Right ventricle myocardium superior (tissue), 1 donor: ENCODE measurements around the gene COL6A3. TPM values are rescaled to one million over a fixed set of nuclear protein-coding genes. Genes with fewer than 3 reads are reported as not detected.

Experiments
- ATAC-seq: fragments of 200-7000 bp; cut with Tn5 transposase; one replicate; pipeline ENCODE4 v1.9.1; 2020; ENCODE audit warnings: mild to moderate bottlenecking; ENCODE audit not compliant: poor library complexity
- DNase-seq: peaks from one replicate; pipeline ENCODE4 v3.0.0-alpha.2; 2020
- intact Hi-C: fragments of 100-400 bp; cut with DNase I; formaldehyde crosslinking; loops from one replicate; pipeline ENCODE4 v1.11.2; 2022
- long read RNA-seq: library from polyadenylated mRNA; unstranded; transcript quantifications from one replicate; pipeline ENCODE4 v2.0.0, GENCODE V29; 2021
- total RNA-seq: library from RNA; stranded (reverse); fragmentation: NEBNext Ultra II Directional; extraction: Animal tissue kit (Norgen Biotek cat#: 25700); gene quantifications from one replicate; pipeline ENCODE4 v1.2.1, GENCODE V29; 2021
- donor health status: DM: no; HTN: yes; CAD: no; lungs with severe emphysema.

Gene COL6A3, protein sequence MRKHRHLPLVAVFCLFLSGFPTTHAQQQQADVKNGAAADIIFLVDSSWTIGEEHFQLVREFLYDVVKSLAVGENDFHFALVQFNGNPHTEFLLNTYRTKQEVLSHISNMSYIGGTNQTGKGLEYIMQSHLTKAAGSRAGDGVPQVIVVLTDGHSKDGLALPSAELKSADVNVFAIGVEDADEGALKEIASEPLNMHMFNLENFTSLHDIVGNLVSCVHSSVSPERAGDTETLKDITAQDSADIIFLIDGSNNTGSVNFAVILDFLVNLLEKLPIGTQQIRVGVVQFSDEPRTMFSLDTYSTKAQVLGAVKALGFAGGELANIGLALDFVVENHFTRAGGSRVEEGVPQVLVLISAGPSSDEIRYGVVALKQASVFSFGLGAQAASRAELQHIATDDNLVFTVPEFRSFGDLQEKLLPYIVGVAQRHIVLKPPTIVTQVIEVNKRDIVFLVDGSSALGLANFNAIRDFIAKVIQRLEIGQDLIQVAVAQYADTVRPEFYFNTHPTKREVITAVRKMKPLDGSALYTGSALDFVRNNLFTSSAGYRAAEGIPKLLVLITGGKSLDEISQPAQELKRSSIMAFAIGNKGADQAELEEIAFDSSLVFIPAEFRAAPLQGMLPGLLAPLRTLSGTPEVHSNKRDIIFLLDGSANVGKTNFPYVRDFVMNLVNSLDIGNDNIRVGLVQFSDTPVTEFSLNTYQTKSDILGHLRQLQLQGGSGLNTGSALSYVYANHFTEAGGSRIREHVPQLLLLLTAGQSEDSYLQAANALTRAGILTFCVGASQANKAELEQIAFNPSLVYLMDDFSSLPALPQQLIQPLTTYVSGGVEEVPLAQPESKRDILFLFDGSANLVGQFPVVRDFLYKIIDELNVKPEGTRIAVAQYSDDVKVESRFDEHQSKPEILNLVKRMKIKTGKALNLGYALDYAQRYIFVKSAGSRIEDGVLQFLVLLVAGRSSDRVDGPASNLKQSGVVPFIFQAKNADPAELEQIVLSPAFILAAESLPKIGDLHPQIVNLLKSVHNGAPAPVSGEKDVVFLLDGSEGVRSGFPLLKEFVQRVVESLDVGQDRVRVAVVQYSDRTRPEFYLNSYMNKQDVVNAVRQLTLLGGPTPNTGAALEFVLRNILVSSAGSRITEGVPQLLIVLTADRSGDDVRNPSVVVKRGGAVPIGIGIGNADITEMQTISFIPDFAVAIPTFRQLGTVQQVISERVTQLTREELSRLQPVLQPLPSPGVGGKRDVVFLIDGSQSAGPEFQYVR (N-terminal part only)
- 64.9 TPM for total RNA-seq
- long read RNA-seq, partial matches to known transcripts: 32 of 39 reads
- long read RNA-seq, other reads (novel, unspliced or antisense): 7 of 39 reads

DNA sequence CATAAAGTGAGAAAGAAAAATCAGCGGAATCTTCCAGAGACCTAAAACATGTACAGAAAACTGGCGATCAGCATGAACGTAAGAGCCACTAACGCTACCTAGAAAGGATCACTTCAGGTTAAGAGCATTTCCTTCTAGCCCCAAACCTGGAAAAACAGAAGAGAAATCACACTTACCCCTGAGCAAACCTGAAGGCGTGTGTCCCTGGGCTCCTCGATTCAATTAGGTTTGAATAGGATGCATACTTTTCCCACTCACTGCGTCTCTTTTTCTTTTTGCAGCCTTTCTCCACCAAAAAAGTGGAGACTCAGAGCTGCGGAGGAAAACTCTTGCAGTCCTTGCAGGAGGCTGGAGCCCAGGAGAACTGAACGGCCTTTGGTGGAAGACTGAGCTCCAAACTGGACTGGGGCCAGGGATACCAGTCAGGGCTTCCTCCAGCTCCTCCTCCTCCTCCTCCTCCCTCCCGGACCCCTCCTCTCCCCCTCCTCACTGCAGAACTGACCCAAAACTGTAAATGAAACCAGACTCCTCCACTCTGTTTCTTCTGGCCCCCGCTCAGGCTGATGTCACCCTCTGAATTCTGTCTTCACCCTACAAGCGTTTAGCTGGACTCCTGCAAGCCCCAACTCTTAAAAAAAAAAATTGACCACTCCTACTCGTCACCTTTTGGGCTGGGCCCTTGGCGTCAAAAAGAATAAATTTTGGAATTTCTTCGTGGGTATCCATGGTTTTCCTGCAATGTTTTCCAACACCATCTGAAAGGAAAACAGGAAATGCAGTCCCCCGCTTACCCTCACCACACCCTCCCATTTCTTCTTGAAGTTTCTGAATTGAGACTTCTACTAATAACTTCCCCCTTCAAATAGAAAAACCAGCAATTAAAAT, at the start of gene COL6A3:
TSS of gene COL6A3 (minus strand) at position 388 of the 885 bp plus-strand sequence. CDS start 17,347 bp downstream, outside the sequence.
- ATAC-seq (peak; percentile 62), DNase-seq (peak; percentile 76)
- intact Hi-C loops: loop anchor here (5.0 to 10.0 kb wide), 2 partner anchors 257 to 289 kb away; no protein-coding TSS in a partner anchor

DNA sequence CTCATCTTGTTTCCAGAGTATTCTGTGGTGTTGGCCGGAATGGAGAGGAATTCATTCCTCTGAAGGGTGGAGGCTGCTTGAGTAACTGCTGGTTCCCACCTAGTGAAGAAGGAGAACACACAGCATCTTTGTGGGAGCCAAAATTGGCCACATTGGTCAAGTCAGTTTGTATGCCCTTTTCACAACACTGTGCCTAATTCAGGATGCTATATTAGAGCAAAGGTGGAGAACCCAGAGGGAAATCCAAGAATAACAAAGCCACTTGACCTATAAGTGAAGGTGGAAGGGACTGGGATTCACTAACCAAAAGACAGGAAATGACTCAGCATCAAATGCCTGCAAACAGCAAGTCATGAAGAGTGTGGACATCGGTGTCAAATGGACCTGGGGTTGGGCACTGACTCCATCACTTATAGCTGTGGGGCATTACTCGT, 45.8 kb upstream of the COL6A3 start:
- no peak for ATAC-seq
- no peak for DNase-seq
- intact Hi-C loops: no loop called here

DNA sequence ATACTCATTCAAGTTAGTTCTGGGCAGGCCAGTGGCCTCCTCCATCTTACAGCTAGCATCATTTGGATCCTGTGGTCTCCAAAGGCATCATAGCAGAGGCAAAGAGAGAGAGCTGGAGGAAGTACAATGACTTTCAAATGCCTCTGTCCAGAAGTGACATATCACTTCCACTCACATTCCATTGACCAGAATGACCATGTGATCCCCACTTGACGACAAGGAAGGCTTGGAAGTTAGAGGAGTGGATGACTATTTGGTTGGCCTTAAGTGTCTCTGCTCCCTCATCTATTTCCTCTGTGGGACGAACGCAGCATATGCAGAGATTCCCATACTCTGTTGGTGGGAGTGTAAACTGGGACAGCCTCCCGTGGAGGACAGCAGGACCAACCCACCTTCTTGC, 45.3 kb upstream of the COL6A3 start:
- intact Hi-C loops: no loop called here
- DNase-seq: no peak
- ATAC-seq: no peak

DNA sequence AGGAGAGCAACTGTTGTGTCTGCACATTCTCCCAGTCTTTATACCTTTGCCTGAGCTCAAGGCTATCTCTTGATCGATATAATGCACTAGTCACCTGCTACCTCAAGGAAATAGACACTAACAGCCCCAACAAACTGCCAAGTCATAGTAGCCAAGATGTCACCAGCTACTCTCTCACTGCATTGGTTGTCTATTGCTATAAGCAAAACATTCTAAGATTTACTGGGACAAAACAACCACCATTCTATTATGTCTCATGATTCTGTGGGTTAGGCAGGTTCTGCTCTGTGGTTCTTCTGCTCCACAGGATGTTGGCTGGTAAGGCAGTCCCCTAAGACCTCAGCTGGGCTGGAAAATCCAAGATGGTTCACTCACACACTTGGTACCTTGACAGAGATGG, 44.6 kb upstream of the COL6A3 start:
- ATAC-seq (no peak), DNase-seq (no peak)
- intact Hi-C loops: no loop called here

DNA sequence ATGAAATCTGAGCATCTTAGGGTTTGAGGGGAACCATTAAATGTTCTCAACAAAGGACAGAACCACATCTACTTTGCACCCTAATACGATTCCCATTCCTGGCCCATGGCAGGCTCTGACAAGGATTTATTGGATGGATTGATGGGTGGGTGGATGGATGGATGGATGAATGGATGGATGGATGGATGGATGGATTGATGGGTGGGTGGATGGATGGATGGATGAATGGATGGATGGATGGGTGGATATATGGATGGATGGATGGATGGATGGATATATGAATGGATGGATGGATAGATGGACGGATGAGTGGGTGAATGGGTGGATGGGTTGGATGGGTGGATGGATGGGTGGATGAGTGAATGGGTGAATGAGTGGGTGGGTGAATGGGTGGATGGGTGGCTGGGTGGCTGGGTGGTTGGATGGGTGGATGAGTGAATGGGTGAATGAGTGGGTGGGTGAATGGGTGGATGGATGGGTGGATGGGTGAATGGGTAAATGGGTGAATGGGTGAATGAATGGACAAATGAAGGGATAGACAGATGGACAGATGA, 43.5 kb upstream of the COL6A3 start:
- ATAC-seq: no peak
- intact Hi-C loops: no loop called here
- DNase-seq: no peak

DNA sequence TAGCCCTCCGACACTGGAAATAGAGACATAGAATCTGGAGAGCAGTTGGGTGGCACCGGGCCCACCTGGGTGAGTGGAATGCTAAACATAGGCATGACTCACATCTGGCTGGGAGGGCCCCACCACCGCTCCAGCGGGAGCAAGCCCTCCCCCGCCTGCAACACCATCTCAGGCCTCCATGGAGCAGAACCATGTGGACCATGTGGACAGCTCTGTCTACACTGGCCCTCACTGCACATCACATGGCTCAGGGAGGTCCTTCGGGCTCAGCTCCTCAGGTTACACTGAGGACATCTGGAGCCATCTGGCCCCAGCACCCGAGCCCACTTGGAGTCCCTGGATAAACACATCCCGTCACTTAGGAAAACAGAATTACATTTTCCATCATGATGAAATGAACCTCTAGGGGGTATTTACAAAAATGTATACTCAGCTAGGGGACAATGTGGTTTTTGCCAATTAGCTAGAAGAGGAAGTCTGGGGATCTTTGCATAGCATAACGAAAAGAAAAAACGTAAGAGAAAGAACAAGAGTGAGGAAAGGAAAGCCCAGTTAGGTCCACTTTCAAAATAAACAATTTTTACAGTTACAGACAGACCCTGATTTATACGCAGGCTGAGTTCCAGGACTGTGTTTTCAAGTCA, 42.4 kb upstream of the COL6A3 start:
- ATAC-seq (peak; percentile 86), DNase-seq (peak; percentile 84)
- intact Hi-C loops: no loop called here

DNA sequence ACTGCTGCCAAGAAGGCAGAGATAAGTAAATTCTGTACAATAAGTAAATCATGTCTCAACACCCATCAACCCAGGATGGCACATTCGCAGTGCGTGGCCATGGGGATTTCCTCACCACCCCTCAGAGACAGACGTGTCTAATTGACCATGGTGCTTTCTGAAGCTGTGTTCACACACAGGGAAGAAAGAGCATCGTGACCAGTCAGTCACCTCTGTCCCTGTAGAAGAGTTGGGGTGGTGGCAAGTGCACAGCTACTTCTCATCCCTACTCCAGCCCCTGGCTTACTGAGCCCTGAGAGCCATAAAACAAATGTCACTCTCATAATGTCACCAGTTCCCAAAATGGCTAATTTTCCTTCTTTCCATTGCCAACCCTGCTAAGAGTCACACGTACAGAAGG, 41.8 kb upstream of the COL6A3 start:
- ATAC-seq (peak; percentile 7), DNase-seq (no peak)
- intact Hi-C loops: no loop called here

DNA sequence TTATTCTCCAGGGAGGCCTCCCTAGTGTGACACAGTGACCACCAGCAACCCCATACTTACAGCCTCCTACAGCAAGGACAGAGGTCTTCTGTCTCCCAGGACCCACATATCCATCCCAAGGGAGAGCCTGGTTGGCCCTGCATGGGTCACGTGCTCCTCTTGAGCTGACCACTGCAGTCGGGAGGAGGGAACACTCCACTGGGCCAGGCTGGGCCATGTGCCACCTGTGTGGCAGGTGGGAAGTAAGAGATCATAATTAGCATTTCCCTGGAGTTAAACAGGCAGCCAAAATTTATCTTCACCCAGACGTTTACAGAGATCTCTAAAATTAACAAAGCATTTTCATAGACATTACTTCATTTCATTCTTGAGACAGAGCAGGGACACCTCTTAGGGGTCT, 39.7 kb upstream of the COL6A3 start:
- intact Hi-C loops: no loop called here
- DNase-seq: no peak
- no peak for ATAC-seq

DNA sequence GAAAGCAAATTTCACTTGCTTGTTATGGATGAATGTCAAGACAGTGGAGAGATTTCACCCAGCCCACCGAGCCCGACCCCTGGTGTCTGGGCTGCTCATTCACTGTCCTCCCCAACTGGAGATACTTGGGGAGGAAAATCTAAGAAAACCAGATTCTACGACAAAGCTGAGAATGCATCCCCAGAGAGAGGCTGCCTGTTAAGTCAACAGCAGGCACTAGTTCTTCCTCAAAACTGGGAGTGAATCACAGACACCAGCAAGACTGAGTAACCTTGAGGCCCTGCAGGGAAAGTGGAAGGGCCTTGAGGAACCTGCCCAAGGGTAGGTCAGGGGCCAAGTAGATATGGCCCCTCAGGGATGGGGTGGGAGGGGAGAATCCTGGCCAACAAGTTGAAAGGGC, 38.9 kb upstream of the COL6A3 start:
- DNase-seq (no peak), ATAC-seq (no peak)
- intact Hi-C loops: no loop called here

DNA sequence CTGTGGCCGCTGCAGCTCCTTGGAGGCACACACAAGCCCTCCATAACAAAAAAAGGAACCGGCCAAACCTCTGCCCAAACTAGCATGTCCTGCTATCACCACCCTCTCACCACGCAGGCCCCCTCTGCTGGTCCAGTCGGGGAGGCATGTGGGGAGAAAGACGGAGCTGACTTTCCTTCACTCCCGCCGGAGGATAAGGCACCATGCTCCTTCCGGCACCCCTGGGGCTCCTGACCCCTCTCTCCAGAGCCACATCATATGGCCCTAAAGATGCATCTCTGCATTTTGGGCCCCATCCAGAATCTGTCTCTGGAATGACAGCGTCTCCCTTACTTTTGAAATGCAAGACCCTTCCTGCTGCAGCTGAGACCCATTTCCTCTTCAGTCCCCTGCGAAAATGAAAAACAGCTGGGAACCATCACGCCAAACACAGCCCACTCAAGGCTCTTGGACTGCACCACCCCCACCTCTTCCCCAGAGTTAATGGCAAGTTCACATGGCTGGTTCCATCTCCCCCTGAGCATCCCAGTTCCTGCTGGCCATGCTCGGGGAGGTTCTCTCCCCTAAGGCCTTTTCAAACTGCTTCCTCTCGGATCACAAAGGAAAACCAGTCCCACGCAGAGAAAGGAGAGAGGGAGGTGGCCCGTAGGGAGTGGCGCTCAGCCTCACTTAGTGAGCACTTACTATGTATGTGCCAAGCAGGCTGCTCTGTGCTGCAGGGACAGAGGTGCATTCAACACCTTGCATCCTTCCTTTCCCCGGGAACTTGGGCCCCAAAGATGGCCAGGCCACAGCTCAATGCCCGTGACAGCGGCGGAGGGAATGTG, 37.9 kb upstream of the COL6A3 start:
- ATAC-seq (peak; percentile 5), DNase-seq (no peak)
- intact Hi-C loops: no loop called here

DNA sequence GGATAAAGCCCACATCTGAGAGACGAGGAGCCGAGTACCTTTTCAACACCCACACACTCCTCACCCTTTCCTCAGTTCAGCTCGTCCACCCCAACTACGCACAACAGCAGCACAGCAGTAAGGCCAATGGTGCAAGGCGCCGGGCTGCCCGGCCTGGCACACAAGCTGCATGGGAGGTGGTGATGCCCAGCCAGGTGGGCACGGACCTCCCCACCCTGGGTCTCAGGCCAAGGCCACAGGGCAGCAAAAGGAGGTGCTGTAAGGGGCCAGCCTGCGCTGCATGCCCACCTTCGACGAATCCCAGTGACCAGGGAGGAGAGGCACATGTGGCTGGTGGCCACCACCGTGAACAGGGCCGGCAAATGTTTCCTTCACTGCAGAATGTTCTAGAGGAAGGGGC, 36.6 kb upstream of the COL6A3 start:
- intact Hi-C loops: no loop called here
- DNase-seq (no peak), ATAC-seq (no peak)

DNA sequence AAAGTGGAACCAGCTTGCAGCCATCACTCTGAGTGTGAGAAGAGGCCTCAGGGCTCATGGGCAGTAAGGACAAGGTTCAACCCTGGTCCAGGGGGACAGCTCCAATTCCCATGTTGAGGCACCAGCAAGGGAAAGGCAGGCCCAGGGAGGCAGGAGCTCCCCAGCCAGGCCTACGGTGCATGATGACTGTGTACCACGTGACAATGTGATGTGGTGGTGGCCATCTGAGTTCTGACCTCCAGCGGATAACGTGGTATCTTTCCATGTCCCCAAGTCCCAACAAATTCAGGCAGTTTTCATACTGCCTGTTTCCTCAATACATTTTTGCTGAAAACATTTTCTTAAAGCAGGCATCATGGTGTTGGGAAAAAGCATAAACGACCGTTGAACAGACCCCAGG, 36.1 kb upstream of the COL6A3 start:
- ATAC-seq (no peak), DNase-seq (no peak)
- intact Hi-C loops: no loop called here

DNA sequence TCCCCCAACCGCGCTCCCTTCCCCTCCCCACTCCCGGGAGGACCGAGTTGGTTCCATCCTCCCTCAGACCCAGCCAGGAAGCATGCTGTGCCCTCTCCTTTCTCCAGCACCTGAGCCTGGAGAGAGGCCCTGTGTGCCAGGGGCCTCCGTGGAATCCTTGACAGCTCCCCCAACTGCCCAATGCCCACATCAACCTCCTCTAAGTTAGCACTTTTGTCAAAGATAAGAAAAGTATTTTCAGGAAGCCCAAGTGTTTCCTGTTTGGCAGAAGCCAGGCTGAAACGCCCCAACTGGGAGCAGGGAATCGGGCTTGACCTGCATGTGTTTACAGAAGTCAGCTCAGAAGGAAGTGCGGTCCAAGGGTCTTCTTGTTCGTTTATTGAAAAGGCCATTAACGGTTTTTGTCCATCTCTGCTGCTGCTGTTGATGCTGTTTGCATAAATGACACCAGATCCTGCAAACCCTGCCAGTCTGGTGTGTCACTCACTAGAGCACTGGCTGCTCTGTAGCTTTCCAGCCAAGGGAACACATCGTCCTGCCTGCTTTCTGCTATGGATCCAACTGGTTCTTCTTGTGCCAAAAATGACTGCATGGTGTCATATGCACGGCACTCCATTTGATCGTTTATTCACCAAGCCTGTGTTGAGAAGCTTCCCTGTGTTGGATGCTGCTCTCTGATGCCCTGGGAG, 35.4 kb upstream of the COL6A3 start:
- intact Hi-C loops: no loop called here
- DNase-seq (peak; percentile 65), ATAC-seq (peak; percentile 87)

DNA sequence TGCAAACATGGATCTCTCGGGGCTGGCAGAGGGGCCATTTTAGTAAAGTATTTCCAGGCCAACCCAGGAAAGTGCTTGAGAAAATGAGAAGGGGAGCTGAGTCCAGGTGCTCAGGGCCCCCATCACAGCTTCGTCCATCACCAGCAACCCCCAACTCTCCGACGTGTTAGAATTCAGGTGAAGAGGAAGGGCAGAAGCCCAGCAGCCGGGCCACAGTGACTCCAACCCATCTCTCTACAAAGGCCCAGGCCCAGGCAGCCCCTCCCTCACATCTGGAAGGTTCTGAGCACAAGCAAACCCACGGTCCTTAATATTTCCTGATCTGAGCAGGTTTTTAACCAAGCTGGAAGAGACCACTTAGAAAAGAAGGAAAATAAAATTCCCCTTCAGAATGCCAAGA, 34.7 kb upstream of the COL6A3 start:
- DNase-seq: no peak
- intact Hi-C loops: no loop called here
- ATAC-seq: no peak

DNA sequence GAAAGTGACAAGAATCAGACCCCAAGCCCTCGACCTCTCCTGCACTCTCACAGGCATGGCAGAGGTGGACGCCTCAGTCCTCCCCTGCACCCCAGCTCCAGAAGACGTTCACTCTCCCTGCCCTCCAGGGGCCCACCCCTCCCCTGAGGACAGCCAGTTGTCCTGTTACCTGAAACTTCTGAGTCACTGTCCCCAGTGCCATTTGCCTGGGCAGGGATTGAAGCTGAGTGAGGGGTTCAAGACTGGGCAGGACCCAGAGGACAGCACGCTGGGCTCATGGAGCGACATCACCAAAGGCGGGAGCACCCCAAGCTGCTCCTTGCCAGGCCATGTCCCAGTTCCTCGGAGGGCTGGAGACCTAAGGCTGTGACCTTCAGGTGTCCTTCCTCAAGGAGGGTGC, 34.2 kb upstream of the COL6A3 start:
- intact Hi-C loops: no loop called here
- ATAC-seq (no peak), DNase-seq (no peak)

DNA sequence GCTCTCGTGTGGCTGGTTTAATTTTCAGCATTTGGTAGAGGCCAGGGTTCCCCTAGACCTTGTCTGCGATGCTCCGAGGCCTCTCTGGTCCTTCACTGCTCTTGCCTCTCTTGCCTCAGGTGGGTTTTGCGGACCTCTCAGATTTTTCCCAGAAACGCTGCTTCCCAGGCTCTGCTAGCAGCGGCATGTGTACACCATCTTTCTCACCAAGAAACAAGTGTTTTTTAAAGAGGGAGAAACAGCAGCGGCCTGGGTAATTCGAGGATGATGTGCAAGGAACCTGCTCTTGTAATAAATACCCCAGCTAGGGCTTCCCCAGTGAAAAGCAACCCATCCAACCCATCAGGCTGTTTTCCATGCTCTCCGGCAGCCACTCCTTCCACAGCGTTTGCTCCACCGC, 33.5 kb upstream of the COL6A3 start:
- no peak for DNase-seq
- intact Hi-C loops: no loop called here
- no peak for ATAC-seq
